HG02798 (cell line): ENCODE results near the gene ZNF462.
"Not testable (repeated sequence)": the region's sequence is repeated elsewhere in the genome, so short reads cannot be mapped to it uniquely, and the experiment has no call there.

Source experiments
- ATAC-seq: cut with Tn5 transposase; IDR thresholded peaks from one replicate; pipeline ENCODE4 v1.9.1; 2021; ENCODE audit warnings: mild to moderate bottlenecking; ENCODE audit not compliant: unreplicated experiment, poor library complexity

The ZNF462 gene

GRCh38 chr9:106886111-106887046 is 23.4 kb downstream of the ZNF462 start:
- no peak for ATAC-seq

DNA sequence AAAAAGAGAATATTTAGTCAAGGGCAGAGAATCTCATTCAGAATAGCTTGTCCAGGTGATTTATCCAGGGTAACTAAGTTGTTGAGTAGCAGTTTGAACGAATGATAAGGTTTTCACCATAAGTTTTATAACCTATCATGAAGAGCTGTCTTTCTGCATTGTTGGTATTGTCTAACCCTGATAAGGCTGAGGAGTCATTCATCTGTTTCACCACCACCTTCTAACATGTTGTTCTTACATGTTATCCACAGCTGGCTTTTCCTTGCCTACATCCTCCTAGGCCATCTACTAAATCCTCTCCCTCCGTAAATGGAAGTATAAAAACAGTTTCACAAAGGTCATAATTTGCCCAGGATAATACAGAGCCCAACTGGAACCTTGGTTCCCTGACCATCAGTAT is 24.1 kb downstream of the ZNF462 start:
- no peak for ATAC-seq

DNA sequence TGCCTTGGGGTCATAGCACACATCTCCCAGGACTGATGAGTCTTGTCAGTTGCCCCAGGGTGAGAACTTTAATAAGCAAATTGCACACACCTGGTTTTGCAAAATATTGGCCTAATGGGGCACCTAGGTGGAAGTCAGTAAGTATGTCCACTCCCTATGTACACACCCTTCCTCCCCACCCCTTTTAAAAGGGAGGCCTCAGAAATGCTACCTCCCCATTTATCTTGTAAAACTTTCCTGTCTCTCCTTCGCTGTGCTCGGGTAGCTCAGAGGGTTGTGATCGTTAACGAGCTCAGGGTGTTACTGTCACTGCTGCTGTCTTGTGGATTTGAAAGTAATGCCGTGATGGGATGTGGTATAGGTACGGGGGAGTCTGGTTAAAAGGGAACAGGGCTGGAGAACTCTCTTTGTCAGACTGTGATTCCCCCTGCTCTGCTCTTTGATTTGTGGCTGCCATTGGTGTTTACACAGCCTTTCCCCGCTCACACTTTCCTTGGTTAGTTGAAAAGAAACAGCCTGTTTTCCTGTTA is 26.2 kb downstream of the ZNF462 start:
- ATAC-seq = no peak

GRCh38 chr9:106890608-106891007 is 27.6 kb downstream of the ZNF462 start:
- ATAC-seq = no peak

GRCh38 chr9:106891286-106891685 is 28.3 kb downstream of the ZNF462 start:
- ATAC-seq = no peak

GRCh38 chr9:106892632-106893031 is 29.7 kb downstream of the ZNF462 start:
- ATAC-seq = no peak

- no peak for ATAC-seq
Measured at GRCh38 chr9:106893088-106893487, 30.1 kb downstream of the ZNF462 start.

DNA sequence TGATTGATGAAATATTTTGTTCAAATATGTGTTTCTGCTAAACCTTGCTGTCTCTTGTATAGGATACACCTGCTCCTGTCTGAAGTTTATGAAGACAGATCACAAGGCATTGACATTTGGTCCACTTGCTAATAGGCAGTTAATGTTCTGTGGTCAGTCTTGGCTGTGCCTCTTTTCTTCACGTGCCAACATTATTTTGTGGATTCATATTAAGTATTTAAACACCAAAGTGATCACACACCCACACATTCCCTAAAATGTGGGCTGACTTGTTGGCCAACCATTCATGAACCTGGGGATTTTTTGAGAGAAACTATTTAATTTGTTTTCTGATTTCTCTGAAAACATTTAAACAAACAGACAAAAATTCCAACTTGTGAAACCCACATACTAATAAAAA is 33.7 kb downstream of the ZNF462 start:
- no peak for ATAC-seq

- no peak for ATAC-seq
Measured at GRCh38 chr9:106897236-106897635, 34.3 kb downstream of the ZNF462 start.

GRCh38 chr9:106897751-106898150 is 34.8 kb downstream of the ZNF462 start:
- ATAC-seq = no peak

DNA sequence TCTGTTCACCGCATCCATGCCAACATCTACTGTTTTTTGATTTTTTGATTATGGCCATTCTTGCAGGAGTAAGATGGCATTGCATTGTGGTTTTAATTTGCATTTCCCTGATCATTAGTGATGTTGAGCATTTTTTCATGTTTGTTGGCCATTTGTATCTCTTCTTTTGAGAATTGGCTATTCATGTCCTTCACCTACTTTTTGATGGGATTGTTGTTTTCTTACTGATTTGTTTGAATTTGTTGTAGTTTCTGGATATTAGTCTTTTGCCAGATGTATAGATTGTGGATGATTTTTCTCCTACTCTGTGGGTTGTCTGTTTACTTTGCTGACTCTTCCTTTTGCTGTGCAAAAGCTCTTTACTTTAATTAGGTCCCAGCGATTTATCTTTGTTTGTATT is 37.6 kb downstream of the ZNF462 start:
- not testable (repeated sequence) for ATAC-seq

- ATAC-seq = no peak
Measured at GRCh38 chr9:106906129-106906528, 43.2 kb downstream of the ZNF462 start.

DNA sequence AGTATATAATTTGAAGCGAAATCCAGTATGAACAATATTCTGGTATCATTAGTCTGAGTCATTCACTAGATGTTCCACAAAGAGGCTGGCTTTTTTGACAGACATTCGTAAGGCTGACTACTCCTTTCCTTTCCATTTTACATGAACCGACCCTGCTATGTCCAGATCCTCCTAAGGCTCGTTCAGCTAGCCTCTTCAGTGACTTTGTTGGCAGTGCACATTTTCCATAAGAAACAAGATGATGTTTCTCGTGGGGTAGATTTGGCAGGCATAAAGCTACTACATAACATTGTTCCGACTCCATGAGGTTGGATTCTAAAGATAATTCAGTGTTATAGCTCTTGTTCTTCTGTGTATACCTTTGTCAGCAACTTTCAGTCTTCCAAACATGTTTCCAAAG is 49.0 kb downstream of the ZNF462 start:
- no peak for ATAC-seq

GRCh38 chr9:106913276-106913675 is 50.3 kb downstream of the ZNF462 start:
- no peak for ATAC-seq

GRCh38 chr9:106915851-106916250 is 52.9 kb downstream of the ZNF462 start:
- no peak for ATAC-seq

DNA sequence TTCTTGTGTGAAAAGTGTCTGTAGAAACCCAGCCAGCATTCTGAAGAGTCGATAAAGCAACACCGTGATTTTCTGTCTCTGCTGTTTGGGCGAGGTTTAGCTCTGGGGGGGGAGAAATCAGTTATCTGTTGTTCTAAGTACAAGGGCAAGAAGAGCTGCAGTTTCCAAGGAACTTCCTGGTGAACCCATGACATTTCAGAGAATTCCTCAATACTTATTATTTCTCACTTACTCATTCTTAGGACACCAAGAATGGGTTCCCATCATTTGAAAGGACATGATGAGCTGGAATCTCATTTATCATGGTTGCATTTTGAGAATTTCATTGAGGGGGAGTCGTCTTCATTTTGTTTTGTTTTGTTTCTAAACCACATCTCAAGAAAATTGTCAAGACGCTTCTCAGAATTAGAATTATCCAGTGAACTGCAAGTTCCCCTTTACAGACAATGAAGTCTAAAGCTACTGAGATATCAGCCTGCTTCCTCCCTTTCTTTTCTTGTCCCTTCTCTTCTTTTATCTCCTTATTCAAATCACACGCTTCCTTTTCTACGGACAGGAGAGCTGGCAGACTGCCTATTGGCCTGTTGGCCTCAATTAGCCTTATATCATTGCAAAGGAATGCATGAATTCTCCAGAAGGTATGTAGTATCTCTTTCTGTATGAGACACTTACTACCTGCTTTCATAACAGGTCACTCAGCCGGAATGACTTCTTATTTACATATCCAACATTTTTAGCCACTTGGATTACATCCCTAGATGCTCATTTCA is 53.7 kb downstream of the ZNF462 start:
- ATAC-seq = no peak

GRCh38 chr9:106918825-106919509 is 56.0 kb downstream of the ZNF462 start:
- ATAC-seq = no peak

DNA sequence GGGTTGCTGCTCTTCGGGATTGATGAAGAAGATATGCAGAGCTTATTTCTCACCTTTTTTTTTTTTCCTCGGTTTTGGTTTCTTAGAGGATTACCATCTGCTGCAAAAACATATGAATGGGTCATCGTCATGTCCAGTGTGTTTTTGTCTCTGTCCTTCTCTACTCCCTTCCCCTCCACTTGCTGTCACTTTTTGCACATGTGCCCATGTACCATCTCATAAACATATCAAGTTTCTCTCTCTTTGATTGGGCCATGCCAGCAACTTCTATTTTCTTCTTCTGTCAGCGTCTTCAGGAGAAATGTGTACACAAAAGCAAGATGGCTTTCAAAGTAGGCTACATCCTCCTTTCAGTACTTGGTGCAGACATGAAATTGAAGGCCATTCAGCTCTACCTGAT is 57.1 kb downstream of the ZNF462 start:
- no peak for ATAC-seq

DNA sequence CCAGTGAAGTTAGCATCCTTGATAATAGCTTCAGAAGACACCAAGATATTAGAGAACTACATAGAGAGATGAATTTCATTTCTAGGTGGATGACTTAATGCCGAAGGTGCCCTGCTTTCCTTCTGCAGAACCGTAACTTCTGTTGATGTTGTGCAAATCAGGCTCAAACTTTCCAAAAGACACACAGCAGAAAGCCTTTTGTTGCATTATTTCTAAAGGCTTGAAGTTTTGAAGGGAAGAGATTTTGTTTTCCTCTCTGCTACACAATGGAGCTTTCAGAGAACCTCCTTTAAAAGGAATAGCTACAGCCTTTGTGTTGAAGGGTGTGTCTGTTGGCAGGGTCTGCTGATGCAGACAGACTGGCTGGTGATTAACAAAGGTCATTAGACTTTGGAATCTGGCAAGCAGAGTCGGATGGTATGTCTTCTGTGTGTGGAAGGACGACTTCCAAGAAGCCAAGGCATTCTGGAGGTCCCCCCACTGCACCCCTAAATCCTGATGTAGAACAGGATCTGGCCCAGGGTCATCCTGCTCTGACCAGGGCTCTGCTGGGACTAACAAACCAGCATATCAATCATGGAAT is 57.8 kb downstream of the ZNF462 start:
- ATAC-seq = no peak

- no peak for ATAC-seq
Measured at GRCh38 chr9:106921341-106921899, 58.5 kb downstream of the ZNF462 start.
